IPS-11a (cell line): ENCODE measurements around the gene PYDC1.
"Not testable (repeated sequence)": the region's sequence is repeated elsewhere in the genome, so short reads cannot be mapped to it uniquely, and the experiment has no call there.

ENCODE experiments used
- H3K4me3 ChIP-seq: one replicate; pipeline ENCODE4 v1.5.1; 2013; ENCODE audit warnings: low read depth, low read length, control low read depth

The PYDC1 gene

DNA sequence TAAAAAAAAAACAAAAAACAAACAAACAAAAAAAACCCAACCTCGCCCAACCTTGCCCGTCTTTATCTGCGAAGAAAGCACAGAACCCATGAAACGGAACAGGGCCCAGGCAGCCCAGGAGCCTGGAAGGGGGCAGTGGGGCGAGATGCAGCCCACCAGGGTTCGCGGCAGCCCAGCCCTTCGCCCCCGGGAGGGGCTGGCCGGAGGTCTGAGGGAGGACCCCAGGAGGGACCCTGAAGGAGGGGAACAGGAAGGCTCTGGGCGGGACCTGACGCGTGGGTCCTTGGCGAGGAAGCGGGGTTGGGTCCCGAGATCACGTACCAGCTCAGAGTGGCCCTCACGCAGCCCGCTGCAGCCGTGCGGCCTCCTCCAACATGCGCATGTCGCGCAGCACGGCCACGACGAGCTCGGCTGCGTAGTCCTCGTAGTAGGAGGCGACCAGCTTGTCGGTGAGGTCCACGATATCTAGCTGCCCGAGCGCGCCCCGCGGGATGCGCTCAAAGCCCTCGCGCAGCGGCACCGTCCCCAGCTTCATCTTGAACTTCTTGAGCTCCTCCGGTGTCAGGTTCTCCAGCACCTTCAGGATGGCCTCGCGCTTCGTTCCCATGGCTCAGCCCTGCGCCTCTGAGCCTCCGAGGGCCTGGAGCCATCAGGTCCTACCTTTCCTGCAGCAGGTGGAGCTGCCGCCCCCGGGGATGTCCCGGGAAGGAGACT lies at the start of gene PYDC1:
Gene PYDC1 (minus strand): TSS at position 714 of the 714 bp plus-strand sequence. CDS start 107 bp downstream, at position 607.
- peak within 1 kb of the TSS; percentile 48 for H3K4me3 ChIP-seq

DNA sequence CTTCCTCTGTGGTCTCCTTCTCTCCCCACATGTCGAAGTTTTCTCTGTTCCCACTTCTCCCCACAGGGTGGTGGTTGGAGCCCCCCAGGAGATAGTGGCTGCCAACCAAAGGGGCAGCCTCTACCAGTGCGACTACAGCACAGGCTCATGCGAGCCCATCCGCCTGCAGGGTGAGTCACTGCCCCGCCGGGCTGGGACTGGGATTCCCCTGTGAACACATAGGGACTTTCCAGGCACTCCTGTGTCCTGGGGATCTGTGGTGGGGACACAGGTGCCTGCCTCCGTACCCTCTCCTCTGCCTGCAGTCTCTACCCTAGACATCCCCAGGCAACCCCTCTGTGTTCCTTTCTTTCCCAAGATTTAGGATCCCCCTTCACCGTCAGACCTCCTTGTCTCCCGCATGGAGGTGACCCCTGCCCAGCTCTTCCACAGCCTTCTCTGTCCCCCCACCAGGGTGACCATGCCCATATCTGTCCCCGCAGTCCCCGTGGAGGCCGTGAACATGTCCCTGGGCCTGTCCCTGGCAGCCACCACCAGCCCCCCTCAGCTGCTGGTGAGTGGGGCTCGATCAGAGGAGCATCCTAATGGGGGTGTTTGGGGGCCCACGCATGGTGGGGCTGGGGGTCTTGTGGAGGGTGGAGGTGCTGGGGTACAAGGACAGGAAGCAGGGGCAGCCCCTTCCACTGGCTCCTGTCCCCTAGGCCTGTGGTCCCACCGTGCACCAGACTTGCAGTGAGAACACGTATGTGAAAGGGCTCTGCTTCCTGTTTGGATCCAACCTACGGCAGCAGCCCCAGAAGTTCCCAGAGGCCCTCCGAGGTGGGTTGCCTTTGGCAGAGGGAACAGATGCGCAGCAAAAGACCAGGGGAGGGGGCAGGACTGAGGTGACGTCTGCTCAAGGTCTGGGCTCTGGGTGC lies 48.7 kb upstream of the PYDC1 start:
- H3K4me3 ChIP-seq, result no peak overlapping the region

DNA sequence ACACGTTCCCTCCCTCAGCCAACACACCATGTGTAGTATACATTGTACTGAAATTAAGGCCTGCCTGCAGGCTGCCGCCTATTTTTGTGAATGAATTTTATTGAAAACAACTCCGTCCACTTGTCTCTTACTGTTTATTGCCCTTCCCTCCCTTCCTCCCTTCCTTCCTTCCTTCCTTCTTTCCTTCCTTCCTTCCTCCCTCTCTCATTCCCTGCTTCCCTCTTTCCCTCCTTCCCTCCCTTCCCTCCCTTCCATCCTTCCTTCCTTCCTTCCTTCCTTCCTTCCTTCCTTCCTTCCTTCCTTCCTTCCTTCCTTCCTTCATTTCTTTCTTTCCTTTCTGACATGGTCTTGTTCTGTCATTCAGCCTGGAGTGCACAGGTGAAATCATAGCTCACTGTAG lies 45.1 kb upstream of the PYDC1 start:
- no peak overlapping the region for H3K4me3 ChIP-seq

DNA sequence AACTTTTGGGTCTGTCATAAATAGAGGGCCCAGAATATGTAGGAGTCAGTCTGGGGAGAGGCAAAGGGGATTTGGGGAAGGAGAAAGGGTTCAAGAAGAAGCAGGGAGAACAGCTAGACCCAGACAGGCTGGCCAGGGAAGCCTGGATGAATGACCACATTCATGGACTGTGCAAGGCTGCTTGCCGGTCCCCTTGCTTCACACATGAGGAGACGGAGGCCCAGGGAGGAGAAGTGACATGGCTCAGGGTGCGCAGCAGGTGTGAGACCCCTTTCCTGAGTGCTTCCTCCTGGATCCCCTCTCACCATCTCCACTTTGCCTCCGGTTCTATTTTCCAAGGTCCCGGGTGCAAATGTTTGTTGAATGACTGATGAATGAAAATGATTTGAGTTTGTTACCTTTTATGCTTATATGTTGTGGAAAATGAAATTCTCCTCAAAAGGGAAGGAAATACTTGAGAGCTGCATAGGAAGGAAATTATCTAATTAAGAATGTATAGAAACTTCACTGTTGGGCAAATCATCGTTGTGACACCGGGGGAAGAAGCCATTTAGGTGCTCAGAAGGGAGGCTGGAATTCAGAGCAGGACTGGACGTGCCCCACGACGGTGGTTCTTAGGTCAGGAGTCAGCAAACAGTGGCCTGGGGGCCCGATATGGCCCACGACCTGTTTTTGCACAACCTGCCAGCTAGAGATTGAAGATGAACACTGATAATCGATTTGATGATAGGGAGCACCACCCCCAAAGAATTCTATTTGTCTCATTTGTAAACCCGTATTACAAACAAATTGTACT lies 43.4 kb upstream of the PYDC1 start:
- H3K4me3 ChIP-seq, result no peak overlapping the region

DNA sequence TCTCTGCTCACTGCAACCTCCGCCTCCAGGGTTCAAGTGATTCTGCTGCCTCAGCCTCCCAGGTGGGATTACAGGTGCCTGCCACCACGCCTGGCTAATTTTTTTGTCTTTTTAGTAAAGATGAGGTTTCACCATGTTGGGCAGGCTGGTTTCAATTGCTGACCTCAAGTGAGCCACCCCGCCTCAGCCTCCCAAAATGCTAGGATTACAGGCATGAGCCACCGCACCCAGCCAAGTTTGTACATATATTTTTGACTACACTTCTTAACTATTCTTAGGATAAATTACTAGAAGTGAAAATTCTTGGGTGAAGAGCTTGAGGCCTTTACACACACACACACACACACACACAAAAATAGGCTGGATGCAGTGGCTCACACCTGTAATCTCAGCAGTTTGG lies 41.4 kb upstream of the PYDC1 start:
- H3K4me3 ChIP-seq, result no peak overlapping the region

DNA sequence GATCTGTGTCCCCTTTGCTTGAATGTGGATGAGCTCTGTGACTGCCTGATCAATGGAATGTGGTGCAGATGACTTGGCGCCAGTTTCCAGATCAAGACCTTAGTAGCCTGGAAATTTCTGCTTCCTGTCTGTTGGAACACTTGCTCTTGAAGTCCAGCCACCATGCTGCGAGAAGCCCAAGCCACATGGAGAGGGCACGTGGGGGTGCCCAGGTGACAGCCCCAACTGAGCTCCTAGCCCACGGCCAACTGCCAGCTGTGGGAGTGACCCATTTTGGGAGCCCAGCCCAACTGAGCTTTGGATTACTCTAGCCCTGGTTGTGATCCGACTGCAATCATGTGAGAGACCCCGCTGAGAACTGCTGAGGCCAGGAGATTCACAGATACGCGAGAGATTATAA lies 39.5 kb upstream of the PYDC1 start:
- no peak overlapping the region for H3K4me3 ChIP-seq

DNA sequence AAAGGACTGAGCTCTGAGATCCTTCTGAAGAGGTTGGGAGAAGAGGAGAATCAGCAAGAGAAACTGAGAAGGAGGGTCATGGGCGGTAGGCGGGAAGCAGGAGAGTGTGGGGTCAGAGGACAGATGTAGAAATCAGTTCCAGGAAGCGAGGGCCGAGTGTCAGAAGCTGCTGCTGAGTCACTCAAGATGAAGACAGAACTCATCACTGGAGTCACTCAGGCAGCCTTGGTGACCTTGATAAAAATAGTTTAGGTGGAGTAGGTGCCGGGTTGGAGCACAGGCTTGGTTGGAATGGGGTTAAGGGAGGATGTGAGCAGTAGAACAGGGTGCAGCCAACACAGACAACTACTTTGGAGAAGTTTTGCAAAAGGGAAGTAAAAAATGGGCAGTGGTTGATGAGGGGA lies 36.7 kb upstream of the PYDC1 start:
- H3K4me3 ChIP-seq, result no peak overlapping the region

DNA sequence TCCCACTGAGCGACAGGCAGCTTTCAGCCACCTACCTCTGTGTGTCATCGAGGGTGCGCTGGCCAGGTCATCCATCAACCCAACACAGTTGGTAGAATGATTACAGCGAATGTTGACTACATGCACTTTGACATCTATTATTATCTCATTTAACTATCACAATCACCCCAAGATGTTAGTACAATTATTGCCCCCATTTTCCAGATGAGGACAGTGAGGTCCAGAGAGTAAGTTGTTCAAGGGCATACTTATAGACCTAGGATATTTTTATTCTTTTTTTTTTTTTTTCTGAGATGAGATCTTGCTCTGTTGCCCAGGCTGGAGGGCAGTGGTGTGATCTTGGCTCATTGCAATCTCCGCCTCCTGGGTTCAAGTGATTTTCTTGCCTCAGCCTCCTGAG lies 34.5 kb upstream of the PYDC1 start:
- no peak overlapping the region for H3K4me3 ChIP-seq

DNA sequence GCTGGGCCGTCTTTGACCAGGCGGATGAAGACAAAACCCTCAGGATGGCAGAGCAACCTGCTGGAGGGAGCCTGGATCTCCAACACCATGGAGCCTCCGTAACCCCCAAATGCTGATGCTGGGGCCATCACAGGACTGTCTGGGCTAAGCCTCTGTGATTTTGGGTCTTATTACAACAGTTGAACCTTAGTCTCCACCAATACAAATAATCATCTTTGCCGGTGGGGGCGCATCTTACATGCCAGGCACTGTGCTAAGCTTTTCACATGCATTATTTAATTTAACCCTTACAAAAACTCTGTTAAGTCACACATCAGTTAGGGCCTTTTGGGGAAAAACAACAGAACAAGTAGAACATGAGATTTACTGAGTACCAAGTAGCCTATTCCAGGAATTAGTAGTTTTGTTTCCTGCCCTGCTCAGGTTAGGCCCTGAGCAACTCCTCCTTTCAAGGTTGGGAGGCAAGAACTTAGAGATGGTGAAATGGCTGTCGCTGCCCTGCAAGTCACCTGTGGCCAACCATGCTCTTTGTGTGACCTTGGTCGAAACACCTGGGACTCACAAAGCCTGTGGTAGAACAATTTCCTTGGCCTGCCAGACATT lies 33.9 kb upstream of the PYDC1 start:
- H3K4me3 ChIP-seq, result no peak overlapping the region

DNA sequence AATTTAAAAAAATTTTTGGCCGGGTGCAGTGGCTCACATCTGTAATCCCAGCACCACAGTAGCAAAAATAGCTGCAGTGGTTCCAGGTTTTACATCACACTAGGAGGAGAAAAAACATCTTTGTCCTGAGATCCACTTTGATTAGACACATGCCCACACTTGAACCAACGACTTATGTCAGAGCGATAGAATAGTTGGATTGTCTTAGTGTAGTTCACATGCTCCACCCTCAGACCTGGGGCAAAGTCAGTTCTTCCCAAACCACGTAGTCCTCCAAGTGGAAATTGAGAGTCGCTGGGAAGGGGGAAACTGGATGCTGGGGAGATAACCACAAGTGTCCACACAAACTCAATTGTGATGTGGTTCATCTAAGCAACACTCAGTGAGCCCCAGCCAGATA lies 31.4 kb upstream of the PYDC1 start:
- no peak overlapping the region for H3K4me3 ChIP-seq

DNA sequence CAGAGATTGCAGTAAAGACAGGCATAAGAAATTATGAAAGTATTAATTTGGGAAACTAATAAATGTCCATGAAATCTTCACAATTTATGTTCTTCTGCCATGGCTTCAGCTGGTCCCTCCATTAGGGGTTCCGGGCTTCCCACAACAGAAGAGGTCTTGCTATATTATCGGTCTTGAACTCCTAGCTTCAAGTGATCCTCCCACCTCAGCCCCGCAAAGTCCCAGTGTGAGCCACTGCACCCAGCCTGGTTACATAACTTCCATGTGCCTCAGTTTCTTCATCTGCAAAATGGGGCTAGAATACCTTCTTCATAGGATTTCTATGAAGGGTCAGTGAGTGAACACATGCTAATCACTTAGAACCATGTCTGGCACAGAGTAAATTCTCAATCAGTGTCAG lies 29.4 kb upstream of the PYDC1 start:
- H3K4me3 ChIP-seq, result no peak overlapping the region

DNA sequence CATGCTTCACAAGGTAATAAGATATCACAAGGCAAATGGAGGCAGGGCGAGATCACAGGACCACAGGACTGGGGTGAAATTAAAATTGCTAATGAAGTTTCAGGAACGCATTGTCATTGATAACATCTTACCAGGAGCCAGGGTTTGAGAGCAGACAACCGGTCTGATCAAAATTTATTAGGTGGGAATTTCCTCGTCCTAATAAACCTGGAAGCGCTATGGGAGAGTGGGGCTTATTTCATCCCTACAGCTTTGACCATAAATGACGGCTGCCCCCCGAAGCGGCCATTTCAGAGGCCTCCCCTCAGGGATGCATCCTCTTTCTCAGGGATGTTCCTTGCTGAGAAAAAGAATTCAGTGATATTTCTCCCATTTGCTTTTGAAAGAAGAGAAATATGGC lies 28.7 kb upstream of the PYDC1 start:
- H3K4me3 ChIP-seq, result not testable (repeated sequence)

DNA sequence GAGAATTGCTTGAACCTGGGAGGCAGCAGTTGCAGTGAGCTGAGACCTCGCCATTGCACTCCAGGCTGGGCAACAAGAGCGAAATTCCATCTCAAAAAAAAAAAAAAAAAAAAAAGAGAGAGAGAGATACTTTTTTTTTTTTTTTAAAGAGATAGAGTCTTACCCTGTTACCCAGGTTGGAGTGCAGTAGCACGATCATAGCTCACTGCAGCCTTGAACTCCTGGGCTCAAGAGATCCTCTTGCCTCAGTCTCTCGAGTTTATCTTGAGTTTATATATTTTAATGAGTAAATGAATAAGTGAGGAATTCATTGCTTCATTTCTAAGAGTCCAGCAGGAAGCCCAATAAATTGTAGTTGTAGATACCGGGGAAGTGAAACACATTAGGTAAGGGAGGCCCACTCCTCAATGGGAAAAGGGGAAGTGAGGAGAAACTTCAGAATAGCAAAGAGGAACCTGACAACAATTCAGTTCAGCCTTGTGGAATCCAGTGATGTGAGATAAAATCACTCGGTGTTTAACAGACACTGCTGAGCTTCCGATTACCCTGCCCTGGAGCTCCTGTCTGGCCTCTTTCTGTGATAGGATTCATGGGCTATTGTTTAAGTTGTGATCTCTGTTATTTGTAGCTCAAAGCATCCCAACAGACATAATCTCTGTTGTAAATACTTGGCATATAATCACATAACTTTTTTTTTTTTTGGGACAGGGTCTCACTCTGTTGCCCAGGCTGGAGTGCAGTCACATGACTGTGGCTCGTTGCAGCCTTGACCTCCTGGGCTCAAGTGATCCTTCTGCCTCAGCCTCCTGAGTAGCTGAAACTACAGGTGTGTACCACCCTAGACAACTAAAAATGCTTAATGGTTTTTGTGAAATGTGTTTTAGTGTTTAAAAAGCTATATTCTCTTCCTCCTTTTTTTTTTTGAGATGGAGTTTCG lies 27.1 kb upstream of the PYDC1 start:
- H3K4me3 ChIP-seq, result no peak overlapping the region

DNA sequence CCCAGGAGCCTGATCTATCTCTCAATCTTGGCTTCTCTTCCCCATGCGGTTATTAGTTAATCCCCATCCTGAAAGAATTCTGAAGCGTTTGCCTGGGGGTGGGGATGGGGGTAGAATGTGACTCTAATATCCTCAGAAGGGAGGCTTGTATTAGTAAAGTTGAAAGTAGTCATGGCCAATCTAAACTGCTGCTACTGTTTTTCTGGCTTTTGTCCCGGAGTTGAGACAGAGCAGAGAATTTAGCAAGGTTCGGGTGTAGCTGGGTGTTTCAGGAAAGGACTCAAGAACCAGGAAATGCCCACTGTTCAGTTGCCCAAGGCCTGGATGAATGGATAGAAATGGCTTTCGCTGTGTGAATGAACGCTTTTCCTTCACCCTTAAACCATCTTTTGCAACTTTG lies 25.3 kb upstream of the PYDC1 start:
- H3K4me3 ChIP-seq, result no peak overlapping the region

DNA sequence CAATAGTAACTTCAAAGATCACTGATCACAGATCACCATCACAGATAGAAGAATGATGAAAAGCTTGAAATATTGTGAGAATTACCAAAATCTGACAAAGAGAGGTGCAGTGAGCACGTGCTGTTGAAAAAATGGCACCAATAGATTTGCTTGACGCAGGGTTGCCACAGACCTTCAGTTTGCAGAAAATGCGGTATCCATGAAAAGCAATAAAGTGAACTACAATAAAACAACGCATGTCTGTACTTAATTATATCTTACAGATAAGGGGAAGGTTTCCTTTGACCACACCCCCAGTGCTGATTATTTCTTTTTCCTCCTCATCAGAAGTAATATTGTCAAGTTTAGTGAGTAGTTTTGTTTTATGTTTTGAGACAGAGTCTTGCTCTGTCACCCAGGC lies 21.1 kb upstream of the PYDC1 start:
- H3K4me3 ChIP-seq, result no peak overlapping the region

DNA sequence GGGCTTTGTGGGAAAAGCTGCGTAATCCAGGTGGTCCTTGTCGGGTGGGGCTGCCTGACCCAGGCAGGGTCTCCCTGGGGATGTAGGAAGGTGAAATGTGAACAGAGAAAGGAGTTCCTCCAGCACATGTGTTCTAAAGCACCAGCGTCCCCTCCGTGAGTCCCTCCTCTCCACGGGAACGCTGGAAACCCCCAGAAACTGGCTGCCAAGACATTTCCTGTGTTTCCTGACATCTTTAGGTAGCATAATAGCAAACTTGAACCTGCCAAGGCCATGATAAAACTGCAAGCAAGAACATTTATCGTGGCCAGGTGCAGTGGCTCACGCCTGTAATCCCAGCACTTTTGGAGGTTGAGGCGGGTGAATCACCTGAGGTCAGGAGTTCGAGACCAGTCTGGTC lies 12.6 kb upstream of the PYDC1 start:
- H3K4me3 ChIP-seq, result no peak overlapping the region

DNA sequence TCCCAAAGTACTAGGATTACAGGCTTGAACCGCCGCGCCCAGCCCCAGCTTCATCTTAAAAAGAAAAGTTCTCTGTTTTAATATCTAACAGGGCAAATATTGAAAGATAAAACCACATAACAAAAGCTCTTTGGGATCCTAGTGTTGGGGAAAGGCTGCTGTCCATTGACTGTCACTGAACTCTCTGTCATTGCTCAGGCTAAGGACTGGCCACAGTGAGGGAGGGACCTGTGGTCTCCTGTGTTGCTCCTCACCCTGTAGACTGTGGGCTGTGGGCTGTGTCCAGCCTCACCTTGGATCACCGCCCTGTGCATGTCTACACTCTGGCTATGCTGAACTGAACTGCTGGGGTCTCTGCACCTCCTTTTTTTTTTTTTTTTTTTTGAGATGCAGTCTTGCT lies 11.3 kb upstream of the PYDC1 start:
- no peak overlapping the region for H3K4me3 ChIP-seq

DNA sequence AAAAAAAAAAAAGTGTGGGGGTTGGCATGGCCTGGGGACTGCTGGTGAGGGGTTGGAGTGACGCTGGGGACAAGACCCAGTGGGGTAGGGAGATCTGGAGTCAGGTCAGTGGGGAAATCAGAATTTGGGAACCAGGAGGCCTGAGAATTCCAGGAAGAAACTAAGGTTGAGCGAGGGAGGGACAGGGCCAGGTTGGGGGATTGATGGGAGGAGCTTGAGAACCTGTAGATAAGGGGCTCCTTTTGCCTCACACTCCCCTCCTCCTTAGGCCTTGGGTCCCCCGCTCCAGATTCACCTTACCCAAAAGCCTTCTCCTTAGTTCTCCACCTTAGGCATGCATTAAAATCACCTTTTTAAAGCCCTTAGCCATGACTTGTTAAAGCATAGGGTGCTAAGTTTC lies 8.3 kb upstream of the PYDC1 start:
- H3K4me3 ChIP-seq, result no peak overlapping the region

DNA sequence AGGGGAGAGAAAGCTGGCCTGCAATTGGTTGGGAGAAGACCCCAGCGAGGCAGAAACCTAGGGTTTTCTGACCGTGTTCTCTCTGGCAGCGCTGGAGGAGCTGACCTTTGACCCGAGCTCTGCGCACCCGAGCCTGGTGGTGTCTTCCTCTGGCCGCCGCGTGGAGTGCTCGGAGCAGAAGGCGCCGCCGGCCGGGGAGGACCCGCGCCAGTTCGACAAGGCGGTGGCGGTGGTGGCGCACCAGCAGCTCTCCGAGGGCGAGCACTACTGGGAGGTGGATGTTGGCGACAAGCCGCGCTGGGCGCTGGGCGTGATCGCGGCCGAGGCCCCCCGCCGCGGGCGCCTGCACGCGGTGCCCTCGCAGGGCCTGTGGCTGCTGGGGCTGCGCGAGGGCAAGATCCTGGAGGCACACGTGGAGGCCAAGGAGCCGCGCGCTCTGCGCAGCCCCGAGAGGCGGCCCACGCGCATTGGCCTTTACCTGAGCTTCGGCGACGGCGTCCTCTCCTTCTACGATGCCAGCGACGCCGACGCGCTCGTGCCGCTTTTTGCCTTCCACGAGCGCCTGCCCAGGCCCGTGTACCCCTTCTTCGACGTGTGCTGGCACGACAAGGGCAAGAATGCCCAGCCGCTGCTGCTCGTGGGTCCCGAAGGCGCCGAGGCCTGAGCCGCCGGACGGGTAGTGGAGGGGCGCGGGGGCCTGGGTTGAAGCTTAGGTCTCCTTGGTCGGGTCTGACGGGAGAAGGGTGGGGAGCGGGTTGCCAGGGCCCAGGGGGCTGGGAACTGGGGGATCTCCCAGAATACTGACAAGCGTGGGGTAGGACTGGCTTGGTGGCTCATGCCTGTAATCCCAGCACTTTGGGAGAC lies 7.4 kb upstream of the PYDC1 start:
- H3K4me3 ChIP-seq, result no peak overlapping the region
